GM12878 (cell line): ENCODE results near the gene GABBR1. TPM values are rescaled to one million over a fixed set of nuclear protein-coding genes. Genes with fewer than 3 reads are reported as not detected.
A peak's percentile ranks its signal among the peaks of the same experiment; 100 is the strongest.

Experiments used
- BACH1 ChIP-seq: fragments of 450-650 bp; IDR thresholded peaks from 2 replicates; pipeline ENCODE4 v1.6.1; 2017; ENCODE audit warnings: mild to moderate bottlenecking, borderline replicate concordance
- CHD1 ChIP-seq: IDR thresholded peaks from 2 replicates; pipeline ENCODE4 v1.6.1; 2012; ENCODE audit warnings: low read depth, low read length, improper control_type of control experiment
- CTCF ChIP-seq, 3 experiments: IDR thresholded peaks in 2 of 3; conservative IDR thresholded peaks in 1 of 3; 2 replicates each; pipeline ENCODE4 v1.5.1; 2011; ENCODE audit warnings: low read depth in 3 of 3, low read length in 3 of 3, mild to moderate bottlenecking in 3 of 3, control low read depth in 2 of 3, moderate library complexity in 2 of 3, inconsistent platforms in 1 of 3, mixed read lengths in 1 of 3; ENCODE audit not compliant: control insufficient read depth in 2 of 3, insufficient read depth in 1 of 3; ENCODE audit errors: extremely low read depth in 1 of 3
- DPF2 ChIP-seq: fragments of 450-650 bp; IDR thresholded peaks from 2 replicates; pipeline ENCODE4 v1.6.1; 2017; ENCODE audit warnings: mild to moderate bottlenecking
- ESRRA ChIP-seq: IDR thresholded peaks from 2 replicates; pipeline ENCODE4 v1.6.1; 2012; ENCODE audit warnings: mild to moderate bottlenecking, low read length, improper control_type of control experiment
- ETV6 ChIP-seq, 2 experiments: fragments of 450-650 bp in 1 of 2; IDR thresholded peaks in 1 of 2; conservative IDR thresholded peaks in 1 of 2; 2 replicates each; pipeline ENCODE4 v1.6.1; 2014; ENCODE audit warnings: antibody characterized with exemption in 1 of 2, borderline replicate concordance in 1 of 2, low read depth in 1 of 2, mild to moderate bottlenecking in 1 of 2, moderate library complexity in 1 of 2
- FOXM1 ChIP-seq: IDR thresholded peaks from 2 replicates; pipeline ENCODE4 v1.6.1; 2012; ENCODE audit warnings: low read depth, mild to moderate bottlenecking, inconsistent platforms, low read length, moderate library complexity
- JUND ChIP-seq: IDR thresholded peaks from 2 replicates; pipeline ENCODE4 v1.6.1; 2012; ENCODE audit warnings: low read depth, mild to moderate bottlenecking, low read length, improper control_type of control experiment, moderate library complexity
- KAT2A ChIP-seq: conservative IDR thresholded peaks from 2 replicates; pipeline ENCODE4 v1.6.1; 2011; ENCODE audit warnings: low read depth, low read length; ENCODE audit not compliant: control insufficient read depth
- KLF5 ChIP-seq: fragments of 450-650 bp; IDR thresholded peaks from 2 replicates; pipeline ENCODE4 v1.6.1; 2014; ENCODE audit warnings: mild to moderate bottlenecking; ENCODE audit not compliant: partially characterized antibody
- MAX ChIP-seq: IDR thresholded peaks from 2 replicates; pipeline ENCODE4 v1.6.1; 2012; ENCODE audit warnings: low read depth, low read length, improper control_type of control experiment
- MLLT1 ChIP-seq: fragments of 450-650 bp; IDR thresholded peaks from 2 replicates; pipeline ENCODE4 v1.6.1; 2016; ENCODE audit warnings: mild to moderate bottlenecking
- NKRF ChIP-seq: fragments of 450-650 bp; conservative IDR thresholded peaks from 2 replicates; pipeline ENCODE4 v1.6.1; 2017; ENCODE audit warnings: mild to moderate bottlenecking, moderate library complexity
- POLR2AphosphoS5 ChIP-seq: IDR thresholded peaks from 2 replicates; pipeline ENCODE4 v1.6.1; 2011; ENCODE audit warnings: mild to moderate bottlenecking, low read length, inconsistent platforms
- SIX5 ChIP-seq: IDR thresholded peaks from 2 replicates; pipeline ENCODE4 v1.6.1; 2011; ENCODE audit warnings: mild to moderate bottlenecking, low read depth, low read length, moderate library complexity; ENCODE audit not compliant: severe bottlenecking
- SKIL ChIP-seq: fragments of 450-650 bp; IDR thresholded peaks from 2 replicates; pipeline ENCODE4 v1.6.1; 2017; ENCODE audit warnings: mild to moderate bottlenecking, low read depth, inconsistent platforms; ENCODE audit not compliant: poor library complexity, severe bottlenecking
- SMAD5 ChIP-seq: IDR thresholded peaks from 2 replicates; pipeline ENCODE4 v1.6.1; 2016; ENCODE audit warnings: antibody characterized with exemption, low read depth
- TBL1XR1 ChIP-seq: IDR thresholded peaks from 2 replicates; pipeline ENCODE4 v1.6.1; 2012; ENCODE audit warnings: low read depth, low read length, improper control_type of control experiment
- WRNIP1 ChIP-seq: IDR thresholded peaks from 2 replicates; pipeline ENCODE4 v1.6.1; 2011; ENCODE audit warnings: low read depth, low read length, improper control_type of control experiment, borderline replicate concordance
- ZNF207 ChIP-seq: fragments of 450-650 bp; IDR thresholded peaks from 2 replicates; pipeline ENCODE4 v1.6.1; 2014; ENCODE audit warnings: antibody characterized with exemption, mild to moderate bottlenecking, borderline replicate concordance
- ZSCAN29 ChIP-seq: fragments of 450-650 bp; IDR thresholded peaks from 2 replicates; pipeline ENCODE4 v1.6.1; 2017; ENCODE audit warnings: mild to moderate bottlenecking, moderate library complexity
- polyA plus RNA-seq, 11 experiments: library from polyadenylated mRNA; depleted of rRNA in 4 of 11; unstranded in 6 of 11; stranded (reverse) in 5 of 11; fragments of >200 nt; fragmentation: Nextera tagmentation in 4 of 11; fragmentation: Illumina TruSeq in 1 of 11; extraction: Ambion mirVana in 4 of 11; extraction: Trizol in 1 of 11; gene quantifications; 1 replicate in 1 of 11; 2 replicates in 10 of 11; pipeline versions ENCODE4 v1.2.1 to v1.2.3, GENCODE V29; 2011 to 2016; ENCODE audit warnings: inconsistent platforms in 2 of 11, missing spikeins in 2 of 11, low read depth in 1 of 11
- total RNA-seq, 4 experiments: library from RNA; depleted of rRNA in 3 of 4; stranded (reverse); fragments of >200 nt in 3 of 4; fragmentation: Illumina TruSeq in 1 of 4; extraction: Trizol in 1 of 4; gene quantifications; 2 replicates each; pipeline versions ENCODE4 v1.2.1 to v1.2.3, GENCODE V29; 2013 to 2021

Gene GABBR1
- total and polyA plus RNA-seq, 10 of the 15 experiments (the other 5 are each of a cell fraction or from before 2014, with no cell fraction given) = 0.11 to 5.2 (median 1.0) TPM

GRCh38 chr6:29649701-29650673, 17.0 kb upstream of the GABBR1 start (continued):
- TF ChIP-seq CHD1 = no peak
- peak; percentile 90 to 98 (median 96) for TF ChIP-seq CTCF (IDR thresholded peaks at IDR 0.05 in 2 of 3, conservative IDR thresholded peaks at IDR 0.05 in 1 of 3; ENCODE audit: control insufficient read depth in 2 of 3, extremely low read depth in 1 of 3, insufficient read depth in 1 of 3, low read depth in 3 of 3, low read length in 3 of 3)
- TF ChIP-seq ESRRA = no peak
- TF ChIP-seq SIX5 = peak; percentile 36
- TF ChIP-seq NKRF = no peak
- no peak for TF ChIP-seq WRNIP1
- TF ChIP-seq KAT2A = no peak
- TF ChIP-seq FOXM1 = no peak
- TF ChIP-seq TBL1XR1 = no peak
- TF ChIP-seq POLR2AphosphoS5 = peak; percentile 90
- peak; percentile 76; the same call in 1 of the 2 replicates for TF ChIP-seq ZNF207
- TF ChIP-seq BACH1 = no peak
- TF ChIP-seq SMAD5 = no peak
- no peak for TF ChIP-seq ZSCAN29
- peak; percentile 32; the same call in 1 of the 2 replicates for TF ChIP-seq JUND
- no peak for TF ChIP-seq ETV6 (conservative IDR thresholded peaks at IDR 0.05 in 1 of 2, IDR thresholded peaks at IDR 0.05 in 1 of 2; ENCODE audit: borderline replicate concordance in 1 of 2, low read depth in 1 of 2)
- no peak for TF ChIP-seq KLF5
- TF ChIP-seq MLLT1 = no peak
- peak; percentile 33 for TF ChIP-seq SKIL
- no peak for TF ChIP-seq DPF2
- no peak for TF ChIP-seq MAX
